ENCODE data around the gene MORN4. TPM values are rescaled to one million over a fixed set of nuclear protein-coding genes. Genes with fewer than 3 reads are reported as not detected.

MORN4 gene
- total and polyA plus RNA-seq, 2 of the 13 experiments (the other 11 are each of a cell fraction or from before 2014, with no cell fraction given), result 3.4 to 9.1 TPM

- no peak for TF ChIP-seq ZNF749 (CRISPR knock-in tag; IDR thresholded peaks at IDR 0.05; ENCODE audit: borderline replicate concordance)
- no peak for TF ChIP-seq PAWR (CRISPR knock-in tag; IDR thresholded peaks at IDR 0.05; ENCODE audit: borderline replicate concordance)
- TF ChIP-seq ZNF318 (CRISPR knock-in tag; IDR thresholded peaks at IDR 0.05), result no peak
- no peak for TF ChIP-seq RNF219 (CRISPR knock-in tag; IDR thresholded peaks at IDR 0.05)
- no peak for TF ChIP-seq KDM1A (CRISPR knock-in tag; IDR thresholded peaks at IDR 0.05)
- no peak for TF ChIP-seq ZNF7 (CRISPR knock-in tag; IDR thresholded peaks at IDR 0.05)
- 0 out of 2 replicates have a peak, but pooled peaks have one; percentile 40 for TF ChIP-seq ZFY (CRISPR knock-in tag; IDR thresholded peaks at IDR 0.05)
- no peak for TF ChIP-seq YY1 (IDR thresholded peaks at IDR 0.05; ENCODE audit: insufficient read depth, insufficient replicate concordance, low read depth, low read length)
- no peak for TF ChIP-seq ZNF644 (CRISPR knock-in tag; IDR thresholded peaks at IDR 0.05; ENCODE audit: low read depth)
- no peak for TF ChIP-seq SMAD3 (CRISPR knock-in tag; IDR thresholded peaks at IDR 0.05)
- TF ChIP-seq ZNF138 (CRISPR knock-in tag; IDR thresholded peaks at IDR 0.05; ENCODE audit: low read depth), result no peak
- no peak for TF ChIP-seq NR3C1 (CRISPR knock-in tag; IDR thresholded peaks at IDR 0.05)
- TF ChIP-seq HDAC1 (CRISPR knock-in tag; IDR thresholded peaks at IDR 0.05), result no peak
- TF ChIP-seq ZNF770 (CRISPR knock-in tag; IDR thresholded peaks at IDR 0.05), result no peak
- no peak for TF ChIP-seq RAD21 (CRISPR knock-in tag; IDR thresholded peaks at IDR 0.05)
- TF ChIP-seq PRMT3 (CRISPR knock-in tag; IDR thresholded peaks at IDR 0.05; ENCODE audit: borderline replicate concordance, low read depth), result no peak
- no peak for TF ChIP-seq ZSCAN12 (CRISPR knock-in tag; IDR thresholded peaks at IDR 0.05)
- no peak for TF ChIP-seq E2F2 (CRISPR knock-in tag; IDR thresholded peaks at IDR 0.05; ENCODE audit: borderline replicate concordance)
Measured at GRCh38 chr10:97585439-97585811, 47.9 kb downstream of the MORN4 start (continued).

All from HepG2 (cell line).